Gastroesophageal sphincter (tissue), 3 donors: ENCODE measurements around the gene MSH3.

Experiments used
- POLR2A ChIP-seq, 2 donors: fragments of 450-650 bp; IDR thresholded peaks; one replicate each; pipeline ENCODE4 v1.6.1; 2017; ENCODE audit warnings: antibody characterized with exemption in 2 of 2, mild to moderate bottlenecking in 2 of 2, moderate library complexity in 1 of 2
- POLR2AphosphoS5 ChIP-seq: sonication (generic); formaldehyde crosslinking; IDR thresholded peaks from one replicate; pipeline ENCODE4 v1.6.1; 2017; ENCODE audit warnings: antibody characterized with exemption
- TF ChIP-seq, protein P1 (sequence below), 4 experiments: fragments of 200-600 bp in 2 of 4; fragments of 450-650 bp in 2 of 4; sonication (generic) in 1 of 4; IDR thresholded peaks; one replicate each; pipeline ENCODE4 v1.5.1; 2017 to 2019; ENCODE audit warnings: antibody characterized with exemption in 4 of 4, mild to moderate bottlenecking in 2 of 4, moderate library complexity in 2 of 4

- TF ChIP-seq POLR2A (IDR thresholded peaks at IDR 0.05) (no peak), POLR2AphosphoS5 (no peak)
- TF ChIP-seq, protein P1, sequence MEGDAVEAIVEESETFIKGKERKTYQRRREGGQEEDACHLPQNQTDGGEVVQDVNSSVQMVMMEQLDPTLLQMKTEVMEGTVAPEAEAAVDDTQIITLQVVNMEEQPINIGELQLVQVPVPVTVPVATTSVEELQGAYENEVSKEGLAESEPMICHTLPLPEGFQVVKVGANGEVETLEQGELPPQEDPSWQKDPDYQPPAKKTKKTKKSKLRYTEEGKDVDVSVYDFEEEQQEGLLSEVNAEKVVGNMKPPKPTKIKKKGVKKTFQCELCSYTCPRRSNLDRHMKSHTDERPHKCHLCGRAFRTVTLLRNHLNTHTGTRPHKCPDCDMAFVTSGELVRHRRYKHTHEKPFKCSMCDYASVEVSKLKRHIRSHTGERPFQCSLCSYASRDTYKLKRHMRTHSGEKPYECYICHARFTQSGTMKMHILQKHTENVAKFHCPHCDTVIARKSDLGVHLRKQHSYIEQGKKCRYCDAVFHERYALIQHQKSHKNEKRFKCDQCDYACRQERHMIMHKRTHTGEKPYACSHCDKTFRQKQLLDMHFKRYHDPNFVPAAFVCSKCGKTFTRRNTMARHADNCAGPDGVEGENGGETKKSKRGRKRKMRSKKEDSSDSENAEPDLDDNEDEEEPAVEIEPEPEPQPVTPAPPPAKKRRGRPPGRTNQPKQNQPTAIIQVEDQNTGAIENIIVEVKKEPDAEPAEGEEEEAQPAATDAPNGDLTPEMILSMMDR (IDR thresholded peaks at IDR 0.05) = no peak
Measured at GRCh38 chr5:80745490-80745889, 91.0 kb downstream of the MSH3 start.
